Endothelial cell (in vitro differentiated cells): ENCODE data around the gene ZFP36L2. TPM values are rescaled to one million over a fixed set of nuclear protein-coding genes. Genes with fewer than 3 reads are reported as not detected.

Experiments used
- DNase-seq: peaks from one replicate; pipeline ENCODE4 v3.0.0; 2021; ENCODE audit warnings: low spot score
- H3K27ac Mint-ChIP-seq: one replicate; pipeline ENCODE4 v1.8.0; 2021; ENCODE audit warnings: mixed read lengths, inconsistent platforms; ENCODE audit not compliant: unreplicated experiment
- H3K27me3 Mint-ChIP-seq: one replicate; pipeline ENCODE4 v1.8.0; 2021; ENCODE audit warnings: mild to moderate bottlenecking, moderate library complexity, mixed read lengths, inconsistent platforms; ENCODE audit not compliant: unreplicated experiment
- H3K36me3 Mint-ChIP-seq: one replicate; pipeline ENCODE4 v1.8.0; 2021; ENCODE audit warnings: mild to moderate bottlenecking, low read depth, mixed read lengths, inconsistent platforms; ENCODE audit not compliant: unreplicated experiment
- H3K4me1 Mint-ChIP-seq: one replicate; pipeline ENCODE4 v1.8.0; 2021; ENCODE audit warnings: mild to moderate bottlenecking, mixed read lengths, inconsistent platforms; ENCODE audit not compliant: unreplicated experiment
- H3K4me3 Mint-ChIP-seq: one replicate; pipeline ENCODE4 v1.8.0; 2021; ENCODE audit warnings: mild to moderate bottlenecking, mixed read lengths, inconsistent platforms; ENCODE audit not compliant: unreplicated experiment
- H3K9me3 Mint-ChIP-seq: one replicate; pipeline ENCODE4 v1.8.0; 2021; ENCODE audit warnings: mixed read lengths, inconsistent platforms; ENCODE audit not compliant: unreplicated experiment
- CTCF ChIP-seq: fragments of 200-600 bp; sonication (generic); IDR thresholded peaks from one replicate; pipeline ENCODE4 v1.5.0; 2021; ENCODE audit warnings: antibody characterized with exemption; ENCODE audit not compliant: unreplicated experiment
- total RNA-seq: library from RNA; stranded (reverse); fragmentation: NEBNext Ultra II Directional; extraction: Animal tissue kit (Norgen Biotek cat#: 25700); gene quantifications from one replicate; pipeline ENCODE4 v1.2.1, GENCODE V29; 2021; ENCODE audit not compliant: unreplicated experiment

Gene ZFP36L2
- total RNA-seq, 1 donor from 2014 or later, result 72.1 TPM

GRCh38 chr2:43254331-43254730 is 27.9 kb upstream of the ZFP36L2 start:
- no peaks in the 10 kb centered on the region for H3K4me1 Mint-ChIP-seq
- peaks cover 2% of the 10 kb centered on the region for H3K27me3 Mint-ChIP-seq
- no peak overlapping the region for H3K27ac Mint-ChIP-seq
- TF ChIP-seq CTCF, result no peak
- no peak for DNase-seq
- no peaks in the 10 kb centered on the region for H3K9me3 Mint-ChIP-seq
- no peaks in the 10 kb centered on the region for H3K36me3 Mint-ChIP-seq
- H3K4me3 Mint-ChIP-seq, result no peak overlapping the region

- Mint-ChIP-seq H3K27ac (no peak overlapping the region), H3K4me3 (no peak overlapping the region), H3K4me1 (peaks cover 4% of the 10 kb centered on the region), H3K36me3 (no peaks in the 10 kb centered on the region), H3K9me3 (no peaks in the 10 kb centered on the region), H3K27me3 (peaks cover 5% of the 10 kb centered on the region)
- no peak for TF ChIP-seq CTCF
- no peak for DNase-seq
Observed at GRCh38 chr2:43251171-43251731, 24.8 kb upstream of the ZFP36L2 start.

GRCh38 chr2:43250015-43250414 is 23.6 kb upstream of the ZFP36L2 start:
- no peaks in the 10 kb centered on the region for H3K36me3 Mint-ChIP-seq
- no peak overlapping the region for H3K4me3 Mint-ChIP-seq
- peaks cover 4% of the 10 kb centered on the region for H3K4me1 Mint-ChIP-seq
- H3K27me3 Mint-ChIP-seq, result peaks cover 5% of the 10 kb centered on the region
- TF ChIP-seq CTCF, result no peak
- H3K27ac Mint-ChIP-seq, result no peak overlapping the region
- no peak for DNase-seq
- H3K9me3 Mint-ChIP-seq, result no peaks in the 10 kb centered on the region

- no peak overlapping the region for H3K4me3 Mint-ChIP-seq
- peaks cover 5% of the 10 kb centered on the region for H3K27me3 Mint-ChIP-seq
- no peak overlapping the region for H3K27ac Mint-ChIP-seq
- peaks cover 4% of the 10 kb centered on the region for H3K4me1 Mint-ChIP-seq
- TF ChIP-seq CTCF, result no peak
- no peaks in the 10 kb centered on the region for H3K36me3 Mint-ChIP-seq
- DNase-seq, result no peak
- no peaks in the 10 kb centered on the region for H3K9me3 Mint-ChIP-seq
Observed at GRCh38 chr2:43248621-43249020, 22.2 kb upstream of the ZFP36L2 start.

GRCh38 chr2:43246641-43247040 is 20.2 kb upstream of the ZFP36L2 start:
- Mint-ChIP-seq H3K4me3 (no peak overlapping the region), H3K27ac (no peak overlapping the region), H3K27me3 (peaks cover 5% of the 10 kb centered on the region), H3K4me1 (peaks cover 7% of the 10 kb centered on the region), H3K36me3 (no peaks in the 10 kb centered on the region), H3K9me3 (no peaks in the 10 kb centered on the region)
- no peak for DNase-seq
- no peak for TF ChIP-seq CTCF
